RWPE1 (cell line): Measurements from ENCODE around the gene PRPS2.
A peak's percentile ranks its signal among the peaks of the same experiment; 100 is the strongest.

ENCODE experiments used
- CTCF ChIA-PET: fragments of 350-600 bp; sonication (Branson Sonifier 250); formaldehyde crosslinking; extraction: SDS; loops from one replicate; lab custom pipeline; 2021; lab: Yijun Ruan, JAX
- POLR2A ChIA-PET: fragments of 400-600 bp; formaldehyde crosslinking; extraction: SDS; loops from one replicate; lab custom pipeline; 2020; ENCODE audit warnings: antibody characterized with exemption; ENCODE audit not compliant: low non-redundant PET; lab: Yijun Ruan, JAX
- DNase-seq: peaks from one replicate; pipeline ENCODE4 v3.0.0; 2012; ENCODE audit warnings: low spot score
- H3K27ac ChIP-seq: fragments of 450-650 bp; 2 replicates; pipeline ENCODE4 v1.5.1; 2017
- TF ChIP-seq, protein P1 (sequence below): fragments of 450-650 bp; conservative IDR thresholded peaks from 2 replicates; pipeline ENCODE4 v1.5.1; 2017; ENCODE audit warnings: low read depth, mild to moderate bottlenecking

The PRPS2 gene

DNA sequence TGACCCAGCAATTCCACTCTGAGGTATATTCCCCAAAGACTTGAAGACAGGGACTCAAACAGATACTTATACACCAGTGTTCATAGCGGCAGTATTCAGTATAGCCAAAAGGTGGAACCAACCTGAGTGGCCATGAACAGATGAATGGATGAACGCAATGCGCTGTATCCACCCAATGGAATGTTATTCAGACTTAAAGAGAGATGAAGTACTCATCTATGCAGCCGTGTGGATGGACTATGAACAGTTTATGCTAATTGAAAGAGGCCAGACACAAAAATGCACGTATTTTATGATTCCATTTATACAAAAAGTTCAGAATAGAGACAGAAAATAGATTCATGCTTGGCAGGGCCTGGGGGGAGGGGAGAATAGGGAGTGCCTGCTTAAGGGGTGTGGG, 26.3 kb downstream of the PRPS2 start:
- TF ChIP-seq, protein P1, sequence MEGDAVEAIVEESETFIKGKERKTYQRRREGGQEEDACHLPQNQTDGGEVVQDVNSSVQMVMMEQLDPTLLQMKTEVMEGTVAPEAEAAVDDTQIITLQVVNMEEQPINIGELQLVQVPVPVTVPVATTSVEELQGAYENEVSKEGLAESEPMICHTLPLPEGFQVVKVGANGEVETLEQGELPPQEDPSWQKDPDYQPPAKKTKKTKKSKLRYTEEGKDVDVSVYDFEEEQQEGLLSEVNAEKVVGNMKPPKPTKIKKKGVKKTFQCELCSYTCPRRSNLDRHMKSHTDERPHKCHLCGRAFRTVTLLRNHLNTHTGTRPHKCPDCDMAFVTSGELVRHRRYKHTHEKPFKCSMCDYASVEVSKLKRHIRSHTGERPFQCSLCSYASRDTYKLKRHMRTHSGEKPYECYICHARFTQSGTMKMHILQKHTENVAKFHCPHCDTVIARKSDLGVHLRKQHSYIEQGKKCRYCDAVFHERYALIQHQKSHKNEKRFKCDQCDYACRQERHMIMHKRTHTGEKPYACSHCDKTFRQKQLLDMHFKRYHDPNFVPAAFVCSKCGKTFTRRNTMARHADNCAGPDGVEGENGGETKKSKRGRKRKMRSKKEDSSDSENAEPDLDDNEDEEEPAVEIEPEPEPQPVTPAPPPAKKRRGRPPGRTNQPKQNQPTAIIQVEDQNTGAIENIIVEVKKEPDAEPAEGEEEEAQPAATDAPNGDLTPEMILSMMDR = no peak
- H3K27ac ChIP-seq = no peak overlapping the region
- ChIA-PET CTCF (no interaction called here), POLR2A (no interaction called here)
- no peak for DNase-seq

DNA sequence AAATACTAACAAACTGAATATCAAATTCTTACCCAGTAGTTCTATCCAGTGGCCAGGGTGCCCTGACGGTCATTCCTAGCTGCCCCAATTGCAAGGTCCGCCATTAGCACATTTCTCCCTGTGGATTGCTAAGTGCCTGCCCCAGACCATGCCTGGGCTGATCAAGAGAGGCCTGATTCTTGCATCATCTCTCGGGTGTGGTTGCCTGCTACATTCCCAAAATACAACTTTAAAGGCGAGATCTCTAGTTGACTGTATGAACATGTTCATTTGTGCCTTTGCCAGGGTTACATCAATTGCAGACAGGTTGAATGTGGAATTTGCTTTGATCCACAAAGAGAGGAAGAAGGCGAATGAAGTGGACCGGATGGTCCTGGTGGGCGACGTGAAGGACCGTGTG, 28.0 kb downstream of the PRPS2 start:
- ChIA-PET CTCF (interaction anchor here (0.7 kb wide), 1 partner anchor 56 kb away, joined by 3 read pairs; no protein-coding TSS in a partner anchor), POLR2A (no interaction called here)
- H3K27ac ChIP-seq = peak overlapping the region; percentile 52
- TF ChIP-seq, protein P1 = no peak
- DNase-seq = no peak

DNA sequence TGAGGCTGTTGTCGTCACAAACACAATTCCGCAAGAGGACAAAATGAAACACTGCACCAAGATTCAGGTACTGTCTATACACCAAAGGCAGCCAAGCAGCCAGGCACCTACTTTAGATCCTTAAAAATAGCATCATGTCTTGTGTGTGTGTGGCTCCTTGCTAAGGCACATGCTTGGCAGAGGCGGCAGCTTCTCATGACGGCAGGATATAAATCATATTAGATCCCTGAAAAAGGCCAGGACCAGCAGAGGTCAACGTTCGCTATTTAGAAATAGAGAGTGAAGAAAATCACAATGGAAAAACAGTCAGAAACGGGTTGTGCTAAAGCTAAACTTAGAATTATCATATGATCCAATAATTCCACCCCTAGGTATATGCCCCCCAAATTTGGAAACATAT, 29.5 kb downstream of the PRPS2 start:
- no peak overlapping the region for H3K27ac ChIP-seq
- DNase-seq = no peak
- POLR2A ChIA-PET = no interaction called here
- TF ChIP-seq, protein P1 = no peak
- CTCF ChIA-PET = interaction anchor here (0.6 kb wide), 1 partner anchor 67 kb away, joined by 3 read pairs; no protein-coding TSS in a partner anchor

DNA sequence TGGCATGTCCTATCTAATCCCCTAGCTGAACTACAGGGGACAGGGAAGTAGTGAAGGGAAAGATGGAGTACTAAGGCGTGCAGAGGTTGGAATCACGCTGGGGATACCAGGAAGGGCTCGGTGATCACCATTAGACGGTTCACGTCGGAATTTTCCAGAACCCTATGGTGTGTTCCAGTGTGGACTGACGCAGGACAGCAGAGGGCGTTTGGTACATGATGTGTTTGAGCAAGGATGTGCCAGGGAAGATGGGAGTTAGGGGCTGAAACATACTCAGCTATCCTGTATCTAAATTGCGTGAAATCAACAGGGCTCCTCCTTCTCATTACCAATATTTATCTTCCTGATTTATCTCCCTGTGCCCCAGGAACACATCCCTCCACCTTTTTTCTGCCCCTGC, 33.7 kb downstream of the PRPS2 start:
- ChIA-PET CTCF (no interaction called here), POLR2A (no interaction called here)
- DNase-seq = no peak
- no peak overlapping the region for H3K27ac ChIP-seq
- TF ChIP-seq, protein P1 = no peak

DNA sequence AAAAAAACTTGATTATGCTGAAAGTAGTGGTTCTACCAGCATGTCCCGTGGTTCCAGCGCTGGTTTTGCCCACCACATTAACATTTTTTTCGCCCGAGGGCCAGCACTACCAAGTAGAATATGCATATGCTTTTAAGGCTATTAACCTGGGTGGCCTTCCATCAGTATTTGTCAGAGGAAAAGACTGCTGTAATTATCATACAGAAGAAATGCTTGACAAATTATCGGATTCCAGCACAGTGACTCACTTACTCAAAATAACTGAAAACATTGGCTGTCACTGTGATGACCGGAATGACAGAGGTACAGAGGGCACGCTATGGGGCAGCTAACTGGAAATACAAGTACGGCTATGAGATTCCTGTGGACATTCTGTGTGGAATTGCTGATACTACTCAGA, 34.6 kb downstream of the PRPS2 start:
- POLR2A ChIA-PET = no interaction called here
- no peak overlapping the region for H3K27ac ChIP-seq
- DNase-seq = peak; percentile 23
- CTCF ChIA-PET = no interaction called here
- TF ChIP-seq, protein P1 = no peak

DNA sequence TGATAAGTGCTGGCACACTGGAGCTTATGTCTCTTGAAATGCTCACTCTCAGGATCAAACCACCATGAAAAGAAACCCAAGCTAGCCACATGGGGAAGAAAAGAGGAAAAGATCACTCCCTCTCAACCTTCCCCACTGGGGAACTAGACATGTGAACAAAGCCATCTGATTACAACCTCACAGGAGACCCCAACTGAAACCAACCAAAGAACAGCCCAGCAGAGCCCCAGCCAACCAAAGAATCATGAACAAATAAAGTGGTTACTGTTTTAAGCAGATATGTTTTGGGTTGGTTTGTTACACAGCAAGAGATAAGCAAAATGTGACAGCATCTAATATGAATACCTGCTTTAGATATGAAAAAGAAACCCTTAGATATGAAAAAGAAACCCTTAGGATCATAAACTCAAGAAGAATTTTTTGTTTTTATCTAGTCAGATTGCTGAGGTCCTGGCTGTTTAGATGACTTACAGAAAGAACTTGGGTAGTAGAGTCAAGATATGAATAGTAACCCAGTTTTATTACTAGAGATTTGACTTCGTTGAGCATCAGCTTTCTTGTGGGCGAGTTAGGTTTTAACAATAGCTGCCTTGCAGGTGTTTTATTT, 52.0 kb downstream of the PRPS2 start:
- H3K27ac ChIP-seq = no peak overlapping the region
- no peak for DNase-seq
- CTCF ChIA-PET = no interaction called here
- TF ChIP-seq, protein P1 = no peak
- POLR2A ChIA-PET = no interaction called here
